GM20000 (cell line): ENCODE data around the gene TOR1B.
A peak's percentile ranks its signal among the peaks of the same experiment; 100 is the strongest.

Experiments used
- DNase-seq: peaks from one replicate; pipeline ENCODE4 v3.0.0; 2012; ENCODE audit warnings: low spot score
- CTCF ChIP-seq: IDR thresholded peaks from 2 replicates; pipeline ENCODE4 v1.5.1; 2012; ENCODE audit warnings: mild to moderate bottlenecking, control low read depth; ENCODE audit errors: extremely low read depth, missing control alignments

Gene TOR1B

GRCh38 chr9:129815278-129815677 is 12.3 kb downstream of the TOR1B start:
- no peak for DNase-seq

DNA sequence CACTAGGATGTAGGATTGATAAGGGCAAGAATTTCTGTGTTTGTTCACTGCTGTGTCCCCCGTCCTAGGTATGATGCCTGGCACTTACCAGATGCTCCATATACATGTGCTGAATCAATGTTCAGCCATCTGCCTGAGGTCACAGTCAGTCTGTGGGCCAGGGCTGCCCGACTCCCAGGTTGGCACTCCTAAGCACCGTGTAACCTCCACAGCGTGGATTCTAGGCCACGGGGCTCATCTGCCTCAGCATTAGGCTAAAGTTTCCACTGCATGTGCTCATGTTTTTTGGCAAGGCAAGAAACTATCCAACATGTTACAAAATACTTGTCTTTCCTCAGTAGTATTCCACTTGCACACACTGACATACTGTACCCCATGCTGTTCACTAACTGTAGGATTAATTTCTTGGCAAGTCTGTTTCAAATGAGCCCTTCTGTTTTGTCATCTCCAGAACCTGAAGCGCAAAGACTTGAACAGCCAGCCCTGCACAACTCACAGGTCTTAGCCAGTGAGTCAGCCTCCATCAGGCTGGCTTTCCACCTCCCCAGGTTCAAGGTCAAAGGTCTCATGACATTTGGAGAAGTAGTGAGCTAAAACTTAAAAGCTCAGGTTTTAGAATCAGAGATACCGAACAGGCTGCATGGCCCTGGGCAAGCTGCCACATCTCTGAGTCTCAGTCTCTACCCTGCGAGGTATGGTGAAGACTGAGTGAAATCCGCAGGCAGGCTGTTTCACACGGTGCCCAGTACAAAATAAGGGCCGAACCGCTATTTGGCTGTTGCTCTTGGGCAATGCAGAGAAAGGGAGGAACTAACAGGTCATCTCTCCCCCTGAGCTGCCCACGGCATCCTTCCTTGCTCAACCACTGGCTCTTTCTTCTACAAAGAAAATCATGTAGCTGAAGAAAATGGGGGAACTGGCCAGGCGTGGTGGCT is 13.8 kb downstream of the TOR1B start:
- TF ChIP-seq CTCF = no peak
- DNase-seq = no peak

More at GRCh38 chr9:129815278-129815677, 12.3 kb downstream of the TOR1B start:
- TF ChIP-seq CTCF = no peak

GRCh38 chr9:129822898-129823541 is 20.0 kb downstream of the TOR1B start:
- no peak for TF ChIP-seq CTCF
- peak; percentile 57 for DNase-seq

GRCh38 chr9:129823542-129823934 is 20.6 kb downstream of the TOR1B start:
- peak; percentile 53 for DNase-seq

DNA sequence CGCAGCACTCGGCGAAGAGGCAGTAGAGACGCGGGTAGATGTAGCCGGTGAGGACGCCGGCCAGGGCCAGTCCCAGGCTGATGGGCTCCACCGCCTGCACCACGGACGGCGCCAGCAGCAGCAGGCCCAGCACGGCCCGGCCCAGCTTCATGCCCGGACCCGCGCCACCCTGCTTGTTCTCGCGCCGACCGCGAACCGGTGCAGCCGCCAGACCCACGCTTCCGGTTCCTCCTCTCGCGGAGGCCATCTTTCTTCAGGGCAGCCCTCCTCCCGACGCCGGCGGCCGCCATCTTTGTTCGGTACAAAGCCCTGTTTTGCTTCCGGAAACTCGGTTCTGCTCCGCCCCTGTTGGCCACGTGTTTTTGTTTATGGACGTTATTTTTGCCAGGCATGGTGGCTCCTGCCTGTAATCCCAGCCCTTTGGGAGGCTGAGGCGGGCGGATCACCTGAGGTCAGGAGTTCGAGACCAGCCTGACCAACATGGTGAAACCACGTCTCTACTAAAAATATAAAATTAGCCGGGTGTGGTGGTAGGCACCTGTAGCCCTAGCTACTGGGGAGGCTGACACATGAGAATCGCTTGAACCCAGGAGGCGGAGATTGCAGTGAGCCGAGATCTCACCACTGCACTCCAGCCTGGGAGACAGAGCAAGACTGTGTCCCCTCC is 21.1 kb downstream of the TOR1B start, which contains the start of gene TOR1A:
TOR1A (minus strand) TSS at position 202 of the 667 bp plus-strand sequence; CDS start at position 151, 51 bp downstream.
- TF ChIP-seq CTCF = no peak
- DNase-seq = peak; percentile 96

More at GRCh38 chr9:129823542-129823934, 20.6 kb downstream of the TOR1B start:
- no peak for TF ChIP-seq CTCF

DNA sequence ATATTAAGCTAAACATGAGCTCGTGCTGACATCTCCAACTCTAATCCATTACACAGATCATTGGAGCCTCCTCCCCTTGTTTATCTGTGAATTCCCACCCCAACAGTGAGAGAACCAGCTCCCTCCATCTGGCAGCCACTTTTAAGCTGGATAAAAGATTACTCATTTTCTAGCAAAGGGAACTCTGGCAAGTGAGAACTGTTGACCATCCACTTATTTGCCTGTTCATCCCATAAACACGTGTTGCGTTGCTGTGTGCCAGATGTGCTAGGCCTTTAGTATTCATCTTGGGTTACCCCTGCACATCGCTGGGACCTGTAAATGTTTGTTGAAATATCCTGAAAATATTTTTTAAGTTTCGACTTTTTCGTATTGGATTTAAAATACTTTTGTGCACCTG is 23.4 kb downstream of the TOR1B start:
- no peak for DNase-seq
- no peak for TF ChIP-seq CTCF
